ENCODE data around the gene SMTNL2.

SMTNL2 gene

DNA sequence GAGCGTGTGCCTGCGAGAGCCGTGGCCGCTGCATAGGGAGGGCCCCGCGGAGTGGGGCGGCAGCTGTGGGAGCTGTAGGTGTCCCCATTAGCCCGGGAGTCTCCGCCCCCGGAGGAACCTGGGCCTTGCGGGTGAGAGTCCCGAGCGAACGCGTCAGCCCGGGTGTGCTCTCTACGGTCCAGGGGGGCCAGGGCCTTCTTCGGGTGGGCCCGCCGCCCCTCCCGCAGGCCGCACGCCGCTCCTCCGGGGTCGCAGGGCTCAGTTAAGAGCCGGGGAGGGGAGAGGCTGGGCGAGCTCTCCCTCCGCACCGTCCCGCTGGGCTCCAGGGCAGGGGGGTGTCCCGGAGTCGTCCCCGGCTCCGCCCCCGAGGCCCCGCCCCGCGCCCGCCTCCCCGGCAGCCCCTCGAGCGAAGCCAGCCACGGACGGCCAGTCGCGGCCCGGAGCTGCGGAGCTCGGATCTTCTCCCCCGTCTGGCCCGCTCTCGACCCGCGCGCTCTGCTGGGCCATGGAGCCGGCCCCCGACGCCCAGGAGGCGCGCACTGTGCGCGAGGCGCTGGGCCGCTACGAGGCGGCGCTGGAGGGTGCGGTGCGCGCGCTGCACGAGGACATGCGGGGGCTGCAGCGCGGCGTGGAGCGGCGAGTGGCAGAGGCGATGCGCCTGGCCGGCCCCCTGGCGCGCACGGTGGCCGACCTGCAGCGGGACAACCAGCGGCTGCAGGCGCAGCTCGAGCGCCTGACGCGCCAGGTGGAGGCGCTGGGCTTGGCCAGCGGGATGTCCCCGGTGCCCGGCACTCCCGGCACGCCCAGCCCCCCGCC, at the start of gene SMTNL2:
Gene SMTNL2 (plus strand): TSS at position 429 of the 816 bp plus-strand sequence. CDS start 77 bp downstream, at position 506.
- peak; percentile 71 for DNase-seq

DNA sequence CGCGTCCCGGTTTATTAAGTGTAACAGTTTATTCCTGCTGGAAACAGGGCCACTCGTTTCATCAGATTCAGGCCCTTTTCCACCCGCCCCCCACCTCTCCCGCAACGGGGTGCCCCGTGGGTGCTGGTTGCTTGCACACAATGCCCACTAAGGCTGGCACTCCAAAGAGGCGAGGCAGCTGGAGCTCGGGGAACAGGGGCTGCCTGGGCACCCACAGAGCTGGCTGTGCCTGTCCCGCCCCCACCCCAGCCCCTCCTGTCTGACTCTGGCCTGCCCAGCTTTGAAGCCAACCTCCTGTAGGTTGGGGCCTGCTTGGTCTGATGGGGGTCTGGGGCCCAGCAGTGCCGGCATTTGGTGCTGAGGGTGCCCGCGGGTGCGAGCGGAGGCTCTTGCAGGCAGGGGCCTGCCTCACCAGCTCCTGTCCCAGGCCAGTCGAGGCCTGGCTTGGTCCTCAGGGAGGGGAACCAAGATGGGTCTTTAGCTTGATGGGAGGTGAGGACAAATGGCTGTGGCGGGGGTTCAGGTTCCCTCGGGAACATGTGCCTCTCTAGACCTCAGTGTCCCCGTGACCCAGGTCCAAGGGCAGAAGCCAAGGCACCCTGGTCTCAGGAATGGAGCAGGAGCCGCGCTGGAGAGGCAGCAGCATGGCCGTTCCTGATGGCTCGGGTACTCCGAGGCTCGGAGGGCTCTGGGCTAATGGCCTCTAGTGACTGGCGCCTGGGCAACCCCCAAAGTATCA, 49.2 kb upstream of the SMTNL2 start:
- DNase-seq: peak; percentile 20

GRCh38 chr17:4535667-4536258, 48.6 kb upstream of the SMTNL2 start:
- DNase-seq: peak; percentile 27

DNA sequence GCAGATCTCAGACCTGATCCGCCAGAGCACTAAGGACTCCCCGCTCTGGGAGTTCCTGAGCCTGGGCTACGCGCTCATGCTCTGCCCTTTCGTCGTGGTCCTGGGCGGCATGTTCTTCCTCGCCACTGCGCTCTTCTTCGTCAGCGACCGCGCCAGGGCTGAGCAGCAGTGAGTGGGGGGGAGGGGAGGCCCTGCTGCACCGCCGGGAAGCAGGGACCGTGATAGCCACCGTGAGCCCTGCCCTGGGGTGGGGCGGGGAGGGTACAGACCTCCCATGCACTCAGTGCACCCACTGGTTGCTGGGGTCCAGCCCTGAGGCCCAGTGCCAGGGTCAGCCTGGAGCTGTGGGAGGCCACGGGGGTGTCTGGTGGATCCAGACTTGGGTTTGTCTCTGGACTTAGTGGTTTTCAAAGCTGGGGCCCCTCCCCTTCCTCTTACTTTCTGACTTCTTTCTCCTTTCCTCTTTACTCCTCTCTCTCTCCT, 48.0 kb upstream of the SMTNL2 start:
- DNase-seq: peak; percentile 62

DNA sequence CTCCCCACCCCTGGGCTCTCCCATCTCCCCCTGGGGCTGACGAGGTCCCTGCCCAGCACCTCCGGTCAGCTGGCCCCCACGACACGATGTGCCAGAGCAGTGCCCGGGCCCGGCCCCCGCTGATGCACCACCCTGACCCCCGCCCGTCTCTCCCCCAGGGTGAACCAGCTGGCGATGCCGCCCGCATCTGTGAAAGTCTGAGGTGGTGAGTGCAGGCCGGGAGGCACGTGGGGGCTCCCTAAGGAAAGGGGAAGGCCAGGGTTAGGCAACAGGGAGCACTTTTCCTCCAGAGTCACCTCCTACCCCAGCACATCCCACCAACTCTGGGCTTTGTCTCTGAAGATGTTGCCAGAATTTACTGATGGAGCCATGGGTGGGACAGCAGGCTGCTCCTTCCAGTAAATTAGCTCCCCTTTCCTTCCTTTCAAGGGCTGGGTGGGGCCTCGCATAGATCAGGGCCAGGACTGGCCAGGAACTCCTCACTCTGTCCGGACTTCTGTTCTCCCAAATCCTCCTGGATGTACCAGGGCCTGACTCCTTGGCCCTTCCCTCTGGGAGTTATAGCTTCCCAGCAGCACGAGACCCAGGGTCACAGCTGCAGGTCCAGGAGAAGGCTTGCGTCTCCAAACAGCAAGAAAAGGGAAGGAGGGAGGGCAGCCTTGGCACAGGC, 47.5 kb upstream of the SMTNL2 start:
- peak; percentile 44 for DNase-seq

DNA sequence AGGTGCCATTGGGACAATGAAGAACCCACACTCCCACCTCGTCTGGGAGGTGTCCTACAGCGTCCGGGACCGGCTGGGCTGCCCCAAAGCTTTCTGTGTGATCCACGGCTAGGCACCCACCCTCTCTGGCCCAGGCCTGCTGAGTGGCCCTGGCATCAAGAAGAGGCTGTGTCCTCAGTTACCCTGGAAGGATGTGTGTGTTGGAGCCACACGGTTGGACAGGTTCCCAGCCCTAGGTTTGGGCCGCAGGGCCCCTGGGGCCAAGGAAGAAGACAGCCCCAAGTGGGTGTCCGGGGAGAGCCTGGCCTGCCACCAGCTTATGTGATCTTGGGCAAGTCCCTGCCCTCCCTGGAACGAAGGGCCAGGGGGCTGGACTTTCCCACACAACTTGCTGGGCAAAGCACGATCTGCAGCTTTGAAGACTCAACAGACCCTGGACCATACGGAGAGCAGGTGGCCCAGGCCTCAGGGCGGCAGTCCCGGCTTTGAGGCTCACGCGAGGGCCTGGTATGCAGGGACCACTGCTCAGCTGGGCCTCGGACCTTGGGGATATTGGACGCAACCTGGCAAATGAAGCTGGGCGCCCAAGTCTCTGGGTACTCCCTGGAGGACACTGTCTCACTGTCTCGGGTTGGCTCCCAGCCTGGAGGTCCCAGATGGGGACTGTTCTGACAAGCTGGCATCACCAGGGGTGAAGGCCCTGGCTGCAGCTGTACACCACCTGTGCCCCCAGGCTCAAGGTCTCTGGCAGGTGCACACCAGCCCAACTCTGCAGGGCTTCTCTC, 46.7 kb upstream of the SMTNL2 start:
- peak; percentile 39 for DNase-seq

DNA sequence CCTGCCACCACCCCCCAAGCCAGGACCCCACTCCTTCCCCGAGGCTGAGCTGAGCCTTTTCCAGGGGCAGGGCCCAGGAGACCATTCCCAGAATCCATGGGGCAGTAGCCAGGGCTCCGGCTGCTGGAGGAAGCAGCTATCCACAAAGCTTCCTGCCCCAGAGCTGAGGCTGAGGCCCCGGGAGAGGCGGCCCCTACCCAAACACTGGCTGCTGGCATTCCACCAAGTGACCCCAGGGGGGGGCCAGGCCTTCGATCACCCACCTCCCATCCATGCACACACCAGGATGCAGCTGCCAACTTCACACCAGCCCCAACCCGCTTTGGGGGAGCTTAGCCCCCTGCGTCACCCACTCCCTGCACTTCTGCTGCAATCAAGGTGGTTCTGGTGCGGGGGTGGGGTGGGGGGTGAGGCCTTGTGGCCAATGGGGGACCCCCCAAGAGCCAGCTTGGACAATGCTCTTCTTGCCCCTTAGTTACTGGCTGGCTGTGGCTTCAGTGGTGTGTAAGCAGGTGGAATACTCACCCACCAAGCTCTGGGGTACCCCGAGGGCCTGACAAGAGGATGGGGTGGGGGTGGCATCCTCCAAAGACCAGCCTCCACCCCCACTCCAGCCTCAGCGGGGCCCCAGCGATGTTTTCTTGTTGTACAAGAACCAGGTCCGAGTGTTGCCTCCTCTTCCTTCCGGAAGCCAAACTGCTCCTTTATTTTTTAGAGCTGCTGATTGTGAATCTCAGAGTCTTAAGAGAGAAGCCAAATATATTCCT, 45.9 kb upstream of the SMTNL2 start:
- peak; percentile 21 for DNase-seq

DNA sequence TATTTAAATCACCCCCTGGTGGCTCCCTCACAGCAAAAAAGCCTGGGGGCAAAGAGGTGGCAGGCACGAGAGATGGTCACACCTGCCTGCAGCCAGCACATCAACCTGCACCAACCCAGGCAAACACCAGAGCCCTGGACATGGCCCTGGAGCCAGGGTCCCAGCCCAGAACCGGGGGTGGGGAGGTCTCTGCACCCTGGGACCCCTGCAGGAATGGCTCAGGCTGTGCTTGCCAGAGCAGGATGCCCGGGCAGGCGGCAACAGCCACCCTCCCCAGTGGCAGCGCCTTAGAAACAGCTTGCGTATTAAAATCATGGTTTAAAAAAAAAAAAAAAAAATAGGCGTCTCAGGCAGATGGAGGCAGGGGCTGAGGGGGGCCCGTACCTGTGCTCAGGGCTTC, 45.3 kb upstream of the SMTNL2 start:
- DNase-seq: peak; percentile 20

GRCh38 chr17:4539576-4540223, 44.6 kb upstream of the SMTNL2 start:
- DNase-seq: no peak

DNA sequence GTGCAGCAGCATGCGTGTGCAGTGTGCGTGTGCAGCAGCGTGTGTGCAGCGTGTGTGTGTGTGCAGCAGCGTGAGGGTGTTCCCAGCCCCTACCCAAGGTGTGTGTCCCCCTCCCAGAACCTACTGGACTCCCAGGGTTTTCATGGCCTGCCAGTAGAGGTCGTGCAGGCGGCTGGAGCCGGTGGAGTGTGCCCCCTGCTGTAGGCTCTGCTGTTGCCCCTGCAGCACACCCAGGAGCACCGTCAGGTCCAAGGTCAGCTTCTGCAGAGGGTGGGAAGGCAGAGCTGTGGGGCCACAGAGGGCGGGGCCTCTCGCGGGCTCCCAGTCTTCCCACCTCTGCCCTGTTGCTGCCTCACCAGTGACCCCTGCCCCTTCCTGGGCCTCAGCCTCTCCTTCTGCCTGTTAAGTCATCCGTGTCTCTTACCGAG, 44.1 kb upstream of the SMTNL2 start:
- no peak for DNase-seq

- peak; percentile 26 for DNase-seq
Observed at GRCh38 chr17:4540687-4541327, 43.5 kb upstream of the SMTNL2 start.

DNA sequence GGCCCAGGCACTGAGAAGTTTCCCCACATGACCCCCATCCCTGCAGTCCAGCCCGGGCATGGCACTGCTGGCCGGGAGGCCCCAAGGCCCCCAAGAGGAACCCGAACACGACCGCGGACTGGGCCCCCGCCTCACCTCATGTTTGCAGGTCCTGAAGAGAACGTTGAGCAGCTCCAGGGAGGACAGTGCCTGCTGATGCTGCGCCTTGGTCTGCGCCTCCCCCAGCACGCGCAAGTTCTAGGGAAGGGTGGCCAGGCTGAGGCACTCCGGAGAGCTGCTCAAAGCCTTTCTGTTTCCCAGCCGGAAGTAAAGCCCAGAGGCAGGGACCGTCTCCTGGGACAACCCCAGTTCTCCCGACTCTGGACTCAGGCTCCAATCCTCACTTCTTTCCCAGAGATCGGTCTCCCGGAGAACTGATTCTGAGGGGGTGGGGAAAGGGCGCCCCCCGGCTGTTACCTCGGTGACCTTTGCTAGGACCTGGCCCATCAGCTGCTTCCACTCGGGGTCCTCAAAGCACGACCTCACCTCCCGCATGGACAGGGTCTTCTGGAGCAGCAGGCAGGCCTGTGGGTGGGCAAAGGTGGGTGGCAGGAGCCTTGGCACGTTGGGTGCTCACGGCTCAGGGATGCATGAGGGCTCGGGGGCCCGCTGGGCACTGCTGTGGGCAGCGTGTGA, 42.9 kb upstream of the SMTNL2 start:
- DNase-seq: peak; percentile 26

DNA sequence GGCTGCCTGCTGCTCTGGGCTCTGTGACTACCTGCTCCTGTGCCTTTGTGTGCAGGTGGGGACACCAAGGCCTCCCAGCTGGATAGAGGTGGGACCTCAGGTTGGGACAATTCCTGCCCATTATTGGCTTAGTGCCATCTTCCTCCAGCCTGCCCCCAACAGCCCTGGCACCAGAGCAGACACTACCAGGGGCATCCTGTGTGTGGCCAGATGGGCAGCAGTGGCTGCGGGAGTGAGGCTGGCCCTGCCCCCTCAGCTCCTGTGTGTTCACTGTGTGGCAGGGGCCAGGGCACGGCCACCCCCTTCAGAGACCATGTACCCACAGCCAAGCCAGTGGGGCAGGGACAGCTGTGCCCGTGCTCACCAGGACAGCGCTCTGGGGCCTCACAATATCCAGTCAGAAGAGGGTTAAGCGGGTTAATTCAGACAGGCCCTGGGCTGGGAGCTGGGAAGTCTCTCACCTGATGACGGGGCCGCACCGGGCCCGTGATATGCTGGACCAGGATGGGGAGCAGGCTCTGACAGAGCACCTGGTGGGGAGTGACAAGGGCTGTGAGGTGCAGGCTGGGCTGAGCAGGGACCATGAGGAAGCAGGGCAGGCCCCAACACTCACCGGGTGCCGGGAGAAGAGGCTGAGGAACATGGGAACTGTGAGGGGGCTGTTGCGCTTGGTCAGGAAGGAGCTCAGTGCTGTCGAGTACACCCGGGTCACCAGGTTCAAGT, 42.2 kb upstream of the SMTNL2 start:
- peak; percentile 19 for DNase-seq

DNA sequence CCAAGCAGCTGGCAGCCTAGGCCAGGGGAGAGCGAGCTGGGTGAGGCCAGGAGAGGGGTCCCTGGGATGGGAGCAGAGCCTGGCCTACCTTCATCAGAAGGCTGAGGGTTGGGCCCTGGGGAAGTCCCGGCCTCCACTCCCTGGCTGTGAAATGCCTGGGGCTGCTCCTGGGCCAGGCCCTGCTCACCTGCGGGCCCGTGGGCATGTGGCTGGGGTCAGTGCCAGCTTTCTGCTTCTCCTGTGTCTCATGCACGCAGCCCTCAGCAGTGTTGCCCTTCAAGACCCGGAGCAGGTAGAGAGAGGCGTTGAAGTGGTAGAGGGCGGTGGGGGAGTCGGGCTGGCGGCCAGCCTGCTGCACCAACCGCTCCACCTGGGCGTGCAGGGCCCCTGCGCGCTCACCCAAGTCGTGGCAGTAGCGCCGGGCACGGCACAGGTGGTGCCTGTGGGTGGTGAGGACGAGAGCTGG, 41.6 kb upstream of the SMTNL2 start:
- DNase-seq: peak; percentile 22

DNA sequence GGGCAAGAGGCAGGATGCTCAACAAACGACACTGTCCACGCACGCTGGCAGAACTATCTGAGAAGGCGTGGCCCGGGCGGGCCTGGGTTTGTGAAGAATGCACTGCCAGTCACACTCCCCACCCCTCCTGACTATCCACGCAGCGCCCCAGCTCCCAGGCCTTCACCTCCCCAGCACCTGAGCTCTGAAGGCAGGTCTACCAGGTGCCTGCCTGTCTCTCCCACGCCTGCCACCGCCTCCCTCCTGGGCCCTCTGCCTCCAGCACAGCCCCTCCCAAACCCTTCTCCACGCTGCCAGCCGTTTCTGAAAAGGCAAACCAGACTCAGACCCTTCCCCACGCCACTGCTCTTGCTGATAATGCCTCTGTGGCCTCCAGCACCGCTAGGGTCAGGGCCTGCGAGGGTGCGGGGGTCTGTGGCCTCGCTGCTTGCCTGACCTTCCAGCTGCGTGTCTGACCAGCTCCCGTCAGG, 40.7 kb upstream of the SMTNL2 start:
- DNase-seq: no peak

GRCh38 chr17:4544135-4544950, 40.0 kb upstream of the SMTNL2 start:
- DNase-seq: no peak

DNA sequence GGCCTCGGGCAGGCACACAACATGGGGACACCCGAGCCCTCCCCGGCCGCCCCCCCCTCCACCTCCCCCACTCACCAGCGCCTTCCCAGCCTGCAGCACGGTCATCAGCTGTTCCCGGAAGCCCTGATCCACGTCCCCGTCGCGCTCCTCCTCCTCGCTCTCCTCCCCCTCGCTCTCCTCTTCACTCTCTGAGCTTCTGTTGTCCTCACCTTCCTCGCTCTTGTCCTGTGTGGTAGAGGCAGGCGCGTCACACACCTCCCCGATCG, 39.4 kb upstream of the SMTNL2 start:
- no peak for DNase-seq

Data from right hindlimb (tissue), 1 donor.